Measurements from ENCODE around the gene ANKLE1.

ANKLE1 gene

GRCh38 chr19:17322854-17323253, 41.2 kb downstream of the ANKLE1 start:
- TF ChIP-seq ZC3H10 (CRISPR knock-in tag; IDR thresholded peaks at IDR 0.05) (no peak), ZNF70 (CRISPR knock-in tag; IDR thresholded peaks at IDR 0.05) (no peak), PATZ1 (CRISPR knock-in tag; IDR thresholded peaks at IDR 0.05; ENCODE audit: borderline replicate concordance) (no peak), ARNTL (CRISPR knock-in tag; IDR thresholded peaks at IDR 0.05; ENCODE audit: borderline replicate concordance, low read depth) (no peak), TOX (CRISPR knock-in tag; IDR thresholded peaks at IDR 0.05; ENCODE audit: borderline replicate concordance) (no peak), RARB (CRISPR knock-in tag; IDR thresholded peaks at IDR 0.05) (no peak), GLIS3 (CRISPR knock-in tag; IDR thresholded peaks at IDR 0.05) (no peak), ZNF565 (CRISPR knock-in tag; conservative IDR thresholded peaks at IDR 0.05; ENCODE audit: low read depth) (no peak), ISL1 (CRISPR knock-in tag; IDR thresholded peaks at IDR 0.05) (no peak)
- ATAC-seq: no peak; the same call in 2 of the 3 replicates

GRCh38 chr19:17323300-17323963, 41.7 kb downstream of the ANKLE1 start:
- no peak for ATAC-seq
- TF ChIP-seq OSR1 (CRISPR knock-in tag; IDR thresholded peaks at IDR 0.05) (no peak), CREB5 (CRISPR knock-in tag; IDR thresholded peaks at IDR 0.05; ENCODE audit: low read depth) (no peak), PPARA (CRISPR knock-in tag; IDR thresholded peaks at IDR 0.05; ENCODE audit: borderline replicate concordance) (no peak), ZFP30 (CRISPR knock-in tag; IDR thresholded peaks at IDR 0.05) (no peak), ZNF565 (CRISPR knock-in tag; conservative IDR thresholded peaks at IDR 0.05; ENCODE audit: low read depth) (no peak), ESRRG (CRISPR knock-in tag; IDR thresholded peaks at IDR 0.05) (no peak), BACH2 (CRISPR knock-in tag; IDR thresholded peaks at IDR 0.05; ENCODE audit: borderline replicate concordance) (no peak), TSHZ2 (CRISPR knock-in tag; IDR thresholded peaks at IDR 0.05) (no peak), ZNF8 (CRISPR knock-in tag; IDR thresholded peaks at IDR 0.05) (no peak), GLIS3 (CRISPR knock-in tag; IDR thresholded peaks at IDR 0.05) (no peak), ZFP3 (CRISPR knock-in tag; IDR thresholded peaks at IDR 0.05) (no peak), ZNF70 (CRISPR knock-in tag; IDR thresholded peaks at IDR 0.05) (no peak)

- TF ChIP-seq OSR1 (CRISPR knock-in tag; IDR thresholded peaks at IDR 0.05) (no peak), ZNF8 (CRISPR knock-in tag; IDR thresholded peaks at IDR 0.05) (no peak), ISL1 (CRISPR knock-in tag; IDR thresholded peaks at IDR 0.05) (no peak), RARB (CRISPR knock-in tag; IDR thresholded peaks at IDR 0.05) (no peak), SNAI2 (CRISPR knock-in tag; IDR thresholded peaks at IDR 0.05) (no peak), CSRNP3 (CRISPR knock-in tag; IDR thresholded peaks at IDR 0.05) (no peak), TOX (CRISPR knock-in tag; IDR thresholded peaks at IDR 0.05; ENCODE audit: borderline replicate concordance) (no peak), ARNTL (CRISPR knock-in tag; IDR thresholded peaks at IDR 0.05; ENCODE audit: borderline replicate concordance, low read depth) (no peak), POU6F1 (CRISPR knock-in tag; IDR thresholded peaks at IDR 0.05; ENCODE audit: borderline replicate concordance, low read depth) (no peak), ESRRG (CRISPR knock-in tag; IDR thresholded peaks at IDR 0.05) (no peak), ZNF70 (CRISPR knock-in tag; IDR thresholded peaks at IDR 0.05) (no peak), ZFP30 (CRISPR knock-in tag; IDR thresholded peaks at IDR 0.05) (no peak), ZFP3 (CRISPR knock-in tag; IDR thresholded peaks at IDR 0.05) (no peak), PPARA (CRISPR knock-in tag; IDR thresholded peaks at IDR 0.05; ENCODE audit: borderline replicate concordance) (no peak), TSHZ2 (CRISPR knock-in tag; IDR thresholded peaks at IDR 0.05) (no peak), PATZ1 (CRISPR knock-in tag; IDR thresholded peaks at IDR 0.05; ENCODE audit: borderline replicate concordance) (no peak), ZNF565 (CRISPR knock-in tag; conservative IDR thresholded peaks at IDR 0.05; ENCODE audit: low read depth) (no peak)
- no peak for ATAC-seq
Observed at GRCh38 chr19:17323964-17324332, 42.2 kb downstream of the ANKLE1 start.
